Measurements from ENCODE around the gene ERCC6L.
"Not testable (repeated sequence)": the region's sequence is repeated elsewhere in the genome, so short reads cannot be mapped to it uniquely, and the experiment has no call there.

Gene ERCC6L

GRCh38 chrX:72255864-72256263, 17.0 kb upstream of the ERCC6L start:
- in situ Hi-C loops (cut with HindIII; ENCODE audit: low pct_ligation_motif_present, low pct_unique_long_range_greater_than_20kb, low sequenced_read_pairs): no loop called here
- DNase-seq: no peak

- no peak for DNase-seq
Measured at GRCh38 chrX:72255445-72255844, 16.6 kb upstream of the ERCC6L start.

GRCh38 chrX:72254816-72255215, 16.0 kb upstream of the ERCC6L start:
- no peak for DNase-seq
- in situ Hi-C loops (cut with HindIII; ENCODE audit: low pct_ligation_motif_present, low pct_unique_long_range_greater_than_20kb, low sequenced_read_pairs): no loop called here

More at GRCh38 chrX:72255445-72255844, 16.6 kb upstream of the ERCC6L start:
- in situ Hi-C loops (cut with HindIII; ENCODE audit: low pct_ligation_motif_present, low pct_unique_long_range_greater_than_20kb, low sequenced_read_pairs): no loop called here

- DNase-seq: no peak
- in situ Hi-C loops (cut with HindIII; ENCODE audit: low pct_ligation_motif_present, low pct_unique_long_range_greater_than_20kb, low sequenced_read_pairs): no loop called here
Measured at GRCh38 chrX:72253686-72254085, 14.9 kb upstream of the ERCC6L start.

GRCh38 chrX:72247206-72247942, 8.5 kb upstream of the ERCC6L start:
- in situ Hi-C loops (cut with HindIII; ENCODE audit: low pct_ligation_motif_present, low pct_unique_long_range_greater_than_20kb, low sequenced_read_pairs): no loop called here
- DNase-seq: no peak

- in situ Hi-C loops (cut with HindIII; ENCODE audit: low pct_ligation_motif_present, low pct_unique_long_range_greater_than_20kb, low sequenced_read_pairs): no loop called here
- peak; percentile 50 for DNase-seq
Measured at GRCh38 chrX:72245461-72246089, 6.7 kb upstream of the ERCC6L start.

- in situ Hi-C loops (cut with HindIII; ENCODE audit: low pct_ligation_motif_present, low pct_unique_long_range_greater_than_20kb, low sequenced_read_pairs): no loop called here
Measured at GRCh38 chrX:72243472-72243871, 4.6 kb upstream of the ERCC6L start.

GRCh38 chrX:72240976-72241375, 2.1 kb upstream of the ERCC6L start:
- in situ Hi-C loops (cut with HindIII; ENCODE audit: low pct_ligation_motif_present, low pct_unique_long_range_greater_than_20kb, low sequenced_read_pairs): no loop called here
- DNase-seq: no peak

More at GRCh38 chrX:72243472-72243871, 4.6 kb upstream of the ERCC6L start:
- no peak for DNase-seq

GRCh38 chrX:72238183-72238582, 644 bp downstream of the ERCC6L start:
- no peak for DNase-seq
- in situ Hi-C loops (cut with HindIII; ENCODE audit: low pct_ligation_motif_present, low pct_unique_long_range_greater_than_20kb, low sequenced_read_pairs): no loop called here

- in situ Hi-C loops (cut with HindIII; ENCODE audit: low pct_ligation_motif_present, low pct_unique_long_range_greater_than_20kb, low sequenced_read_pairs): no loop called here
- DNase-seq: no peak
Measured at GRCh38 chrX:72236841-72237240, 2.0 kb downstream of the ERCC6L start.

GRCh38 chrX:72230290-72230689, 8.5 kb downstream of the ERCC6L start:
- DNase-seq: no peak
- in situ Hi-C loops (cut with HindIII; ENCODE audit: low pct_ligation_motif_present, low pct_unique_long_range_greater_than_20kb, low sequenced_read_pairs): no loop called here

GRCh38 chrX:72220375-72220774, 18.5 kb downstream of the ERCC6L start:
- in situ Hi-C loops (cut with HindIII; ENCODE audit: low pct_ligation_motif_present, low pct_unique_long_range_greater_than_20kb, low sequenced_read_pairs); DNase-seq: not testable (repeated sequence)

- no peak for DNase-seq
- in situ Hi-C loops (cut with HindIII; ENCODE audit: low pct_ligation_motif_present, low pct_unique_long_range_greater_than_20kb, low sequenced_read_pairs): no loop called here
Measured at GRCh38 chrX:72216973-72217372, 21.9 kb downstream of the ERCC6L start.

- no peak for DNase-seq
Measured at GRCh38 chrX:72208126-72208800, 30.6 kb downstream of the ERCC6L start.

GRCh38 chrX:72207366-72207765, 31.5 kb downstream of the ERCC6L start:
- no peak for DNase-seq
- in situ Hi-C loops (cut with HindIII; ENCODE audit: low pct_ligation_motif_present, low pct_unique_long_range_greater_than_20kb, low sequenced_read_pairs): no loop called here

More at GRCh38 chrX:72208126-72208800, 30.6 kb downstream of the ERCC6L start:
- in situ Hi-C loops (cut with HindIII; ENCODE audit: low pct_ligation_motif_present, low pct_unique_long_range_greater_than_20kb, low sequenced_read_pairs): no loop called here

- in situ Hi-C loops (cut with HindIII; ENCODE audit: low pct_ligation_motif_present, low pct_unique_long_range_greater_than_20kb, low sequenced_read_pairs): no loop called here
- DNase-seq: no peak
Measured at GRCh38 chrX:72205706-72206105, 33.1 kb downstream of the ERCC6L start.

GRCh38 chrX:72203421-72203820, 35.4 kb downstream of the ERCC6L start:
- in situ Hi-C loops (cut with HindIII; ENCODE audit: low pct_ligation_motif_present, low pct_unique_long_range_greater_than_20kb, low sequenced_read_pairs): no loop called here
- DNase-seq: no peak

- DNase-seq: no peak
- in situ Hi-C loops (cut with HindIII; ENCODE audit: low pct_ligation_motif_present, low pct_unique_long_range_greater_than_20kb, low sequenced_read_pairs): no loop called here
Measured at GRCh38 chrX:72202792-72203401, 35.9 kb downstream of the ERCC6L start.

GRCh38 chrX:72201836-72202536, 36.8 kb downstream of the ERCC6L start:
- in situ Hi-C loops (cut with HindIII; ENCODE audit: low pct_ligation_motif_present, low pct_unique_long_range_greater_than_20kb, low sequenced_read_pairs): no loop called here
- DNase-seq: peak; percentile 67
